Peyer's patch (tissue), 4 donors: ENCODE results near the gene ZNF490. TPM values are rescaled to one million over a fixed set of nuclear protein-coding genes. Genes with fewer than 3 reads are reported as not detected.
"Not testable (repeated sequence)": the region's sequence is repeated elsewhere in the genome, so short reads cannot be mapped to it uniquely, and the experiment has no call there.

Experiments
- DNase-seq, 3 donors: peaks; one replicate each; pipeline ENCODE4 v3.0.0-alpha.2; 2017 to 2019
- H3K27ac ChIP-seq, 4 donors: fragments of 200-600 bp; sonication (generic); one replicate each; pipeline ENCODE4 v1.5.1; 2016 to 2019
- H3K27me3 ChIP-seq, 2 donors: fragments of 200-600 bp; sonication (generic); one replicate each; pipeline ENCODE4 v1.5.1; 2019
- H3K36me3 ChIP-seq, 3 donors: fragments of 200-600 bp; sonication (generic); one replicate each; pipeline ENCODE4 v1.5.1; 2016 to 2019
- H3K4me1 ChIP-seq, 4 donors: fragments of 200-600 bp; sonication (generic); one replicate each; pipeline ENCODE4 v1.5.1; 2016 to 2019
- H3K4me3 ChIP-seq, 4 donors: fragments of 200-600 bp; sonication (generic); 1 replicate in 3 of 4; 2 replicates in 1 of 4; pipeline ENCODE4 v1.5.1; 2016 to 2019; ENCODE audit warnings: mild to moderate bottlenecking in 1 of 4
- H3K9me3 ChIP-seq, 4 donors: fragments of 200-600 bp; sonication (generic); one replicate each; pipeline ENCODE4 v1.5.1; 2016 to 2019; ENCODE audit warnings: mild to moderate bottlenecking in 1 of 4
- CTCF ChIP-seq, 6 experiments: fragments of 450-650 bp in 4 of 6; fragments of 200-600 bp in 2 of 6; sonication (generic) in 1 of 6; IDR thresholded peaks; one replicate each; pipeline ENCODE4 v1.5.1; 2017 to 2019; ENCODE audit warnings: antibody characterized with exemption in 6 of 6, mild to moderate bottlenecking in 3 of 6, moderate library complexity in 1 of 6
- POLR2A ChIP-seq, 2 donors: fragments of 450-650 bp; IDR thresholded peaks; one replicate each; pipeline ENCODE4 v1.5.1; 2017; ENCODE audit warnings: antibody characterized with exemption in 2 of 2, mild to moderate bottlenecking in 2 of 2, moderate library complexity in 2 of 2
- total RNA-seq, 4 donors: library from RNA; depleted of rRNA; stranded (reverse); fragments of >200 nt; gene quantifications; one replicate each; pipeline ENCODE4 v1.1.0, GENCODE V29; 2016

ZNF490 gene
- total RNA-seq, 4 donors from 2014 or later: 4.1 to 8.4 (median 4.7) TPM

GRCh38 chr19:12649941-12650340 lies 39.3 kb upstream of the ZNF490 start:
- H3K36me3 ChIP-seq: peaks cover 0 to 11% (median 0%) of the 10 kb centered on the region in 3 donors
- no peak for TF ChIP-seq CTCF (IDR thresholded peaks at IDR 0.05)
- no peak for TF ChIP-seq POLR2A (IDR thresholded peaks at IDR 0.05)
- H3K4me1 ChIP-seq: peaks cover 0 to 14% (median 0%) of the 10 kb centered on the region in 4 donors
- peak in 1 of 3 donors; percentile 22 for DNase-seq
- H3K27me3 ChIP-seq: no peaks in the 10 kb centered on the region
- H3K9me3 ChIP-seq: no peaks in the 10 kb centered on the region
- no peak overlapping the region for H3K27ac ChIP-seq
- no peak overlapping the region for H3K4me3 ChIP-seq

GRCh38 chr19:12648088-12648487 lies 37.5 kb upstream of the ZNF490 start:
- no peak for TF ChIP-seq POLR2A (IDR thresholded peaks at IDR 0.05)
- no peak for TF ChIP-seq CTCF (IDR thresholded peaks at IDR 0.05)
- Histone ChIP-seq H3K27ac (no peak overlapping the region), H3K36me3 (peaks cover 0 to 9% (median 0%) of the 10 kb centered on the region in 3 donors), H3K4me3 (peak overlapping the region in 3 of 4 donors; percentile 12 to 42 (median 42)), H3K4me1 (peaks cover 0 to 14% (median 0%) of the 10 kb centered on the region in 4 donors), H3K27me3 (no peaks in the 10 kb centered on the region), H3K9me3 (no peaks in the 10 kb centered on the region)
- no peak for DNase-seq

- DNase-seq: peak; percentile 34 to 89 (median 80)
- no peak overlapping the region for H3K27ac ChIP-seq
- TF ChIP-seq POLR2A (IDR thresholded peaks at IDR 0.05) (no peak), CTCF (IDR thresholded peaks at IDR 0.05) (peak in 2 of 6 experiments; percentile 6 to 24)
Measured at GRCh38 chr19:12647490-12648071, 37.0 kb upstream of the ZNF490 start.

GRCh38 chr19:12647047-12647446 lies 36.4 kb upstream of the ZNF490 start:
- no peaks in the 10 kb centered on the region for H3K27me3 ChIP-seq
- H3K4me3 ChIP-seq: peak overlapping the region in 1 of 4 donors; percentile 42
- no peaks in the 10 kb centered on the region for H3K9me3 ChIP-seq
- no peak for TF ChIP-seq CTCF (IDR thresholded peaks at IDR 0.05)
- TF ChIP-seq POLR2A (IDR thresholded peaks at IDR 0.05): no peak
- DNase-seq: no peak
- H3K4me1 ChIP-seq: peaks cover 0 to 14% (median 0%) of the 10 kb centered on the region in 4 donors
- no peak overlapping the region for H3K27ac ChIP-seq
- H3K36me3 ChIP-seq: peaks cover 0 to 6% (median 0%) of the 10 kb centered on the region in 3 donors

More at GRCh38 chr19:12647490-12648071, 37.0 kb upstream of the ZNF490 start:
- Histone ChIP-seq H3K36me3 (peaks cover 0 to 9% (median 0%) of the 10 kb centered on the region in 3 donors), H3K4me1 (peaks cover 0 to 14% (median 0%) of the 10 kb centered on the region in 4 donors), H3K4me3 (peak overlapping the region in 3 of 4 donors; percentile 12 to 42 (median 42)), H3K9me3 (no peaks in the 10 kb centered on the region), H3K27me3 (no peaks in the 10 kb centered on the region)

- Histone ChIP-seq H3K4me3 (no peak overlapping the region), H3K36me3 (peaks cover 0 to 1% (median 0%) of the 10 kb centered on the region in 3 donors), H3K9me3 (no peaks in the 10 kb centered on the region), H3K4me1 (peaks cover 0 to 14% (median 0%) of the 10 kb centered on the region in 4 donors), H3K27ac (no peak overlapping the region), H3K27me3 (no peaks in the 10 kb centered on the region)
- TF ChIP-seq CTCF (IDR thresholded peaks at IDR 0.05) (no peak), POLR2A (IDR thresholded peaks at IDR 0.05) (no peak)
- DNase-seq: no peak
Measured at GRCh38 chr19:12646551-12646950, 35.9 kb upstream of the ZNF490 start.

- H3K9me3 ChIP-seq, H3K27ac ChIP-seq, H3K36me3 ChIP-seq, H3K27me3 ChIP-seq, H3K4me3 ChIP-seq: not testable (repeated sequence)
- peak in 1 of 3 donors; percentile 34 for DNase-seq
- H3K4me1 ChIP-seq: peaks cover 0 to 23% (median 2%) of the 10 kb centered on the region in 4 donors
Measured at GRCh38 chr19:12643716-12644115, 33.1 kb upstream of the ZNF490 start.
